ENCODE data around the gene EIF4EBP2.

DNA sequence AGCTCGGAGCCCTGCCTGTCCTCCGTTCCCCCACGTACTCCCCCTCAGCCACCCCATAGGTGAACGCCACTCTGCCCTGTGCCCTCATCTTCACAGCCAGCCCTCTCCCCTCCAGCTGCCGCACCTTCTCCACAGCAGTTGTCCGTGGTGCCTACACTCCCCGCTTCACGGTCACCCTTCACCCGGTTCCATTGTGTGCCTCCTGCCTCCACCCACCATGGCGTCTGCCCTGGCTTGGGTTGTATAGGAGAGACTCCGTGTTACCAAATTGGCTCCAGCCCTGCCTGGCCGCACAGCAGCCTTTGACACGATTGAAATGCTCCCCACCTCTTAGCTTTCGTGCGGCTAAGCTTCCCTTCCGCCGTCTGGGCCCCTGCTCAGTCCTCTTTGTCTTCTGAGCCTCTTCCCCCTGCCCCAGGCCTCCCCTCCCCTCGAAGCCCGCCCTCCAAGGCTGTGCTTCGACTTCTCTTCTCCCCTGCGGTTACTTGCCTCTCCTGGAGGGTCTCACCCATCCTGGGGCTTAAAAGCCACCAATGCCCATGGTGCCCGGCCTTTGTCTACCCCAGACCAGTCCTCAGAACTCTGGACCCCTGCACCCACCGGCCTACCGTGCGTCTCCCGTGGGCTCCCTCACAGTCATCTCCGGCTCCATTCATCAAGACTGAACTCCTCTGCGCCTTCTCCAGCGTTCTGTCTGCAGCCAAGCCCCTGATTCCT, 56.0 kb downstream of the EIF4EBP2 start:
- TF ChIP-seq POLR2A (IDR thresholded peaks at IDR 0.05), result no peak
- TF ChIP-seq, protein P1, sequence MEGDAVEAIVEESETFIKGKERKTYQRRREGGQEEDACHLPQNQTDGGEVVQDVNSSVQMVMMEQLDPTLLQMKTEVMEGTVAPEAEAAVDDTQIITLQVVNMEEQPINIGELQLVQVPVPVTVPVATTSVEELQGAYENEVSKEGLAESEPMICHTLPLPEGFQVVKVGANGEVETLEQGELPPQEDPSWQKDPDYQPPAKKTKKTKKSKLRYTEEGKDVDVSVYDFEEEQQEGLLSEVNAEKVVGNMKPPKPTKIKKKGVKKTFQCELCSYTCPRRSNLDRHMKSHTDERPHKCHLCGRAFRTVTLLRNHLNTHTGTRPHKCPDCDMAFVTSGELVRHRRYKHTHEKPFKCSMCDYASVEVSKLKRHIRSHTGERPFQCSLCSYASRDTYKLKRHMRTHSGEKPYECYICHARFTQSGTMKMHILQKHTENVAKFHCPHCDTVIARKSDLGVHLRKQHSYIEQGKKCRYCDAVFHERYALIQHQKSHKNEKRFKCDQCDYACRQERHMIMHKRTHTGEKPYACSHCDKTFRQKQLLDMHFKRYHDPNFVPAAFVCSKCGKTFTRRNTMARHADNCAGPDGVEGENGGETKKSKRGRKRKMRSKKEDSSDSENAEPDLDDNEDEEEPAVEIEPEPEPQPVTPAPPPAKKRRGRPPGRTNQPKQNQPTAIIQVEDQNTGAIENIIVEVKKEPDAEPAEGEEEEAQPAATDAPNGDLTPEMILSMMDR (IDR thresholded peaks at IDR 0.05), result no peak
